AG08395 (cell line): ENCODE measurements around the gene MACROD2.
A peak's percentile ranks its signal among the peaks of the same experiment; 100 is the strongest.
"Not testable (repeated sequence)": the region's sequence is repeated elsewhere in the genome, so short reads cannot be mapped to it uniquely, and the experiment has no call there.

Experiments used
- DNase-seq: peaks from one replicate; pipeline ENCODE4 v3.0.0; 2012; ENCODE audit warnings: mixed read lengths, low spot score

MACROD2 gene

GRCh38 chr20:14266246-14266645 is 270.9 kb downstream of the MACROD2 start:
- DNase-seq, result no peak

GRCh38 chr20:14270751-14271150 is 275.4 kb downstream of the MACROD2 start:
- DNase-seq, result not testable (repeated sequence)

GRCh38 chr20:14282140-14282539 is 286.8 kb downstream of the MACROD2 start:
- no peak for DNase-seq

- DNase-seq, result no peak
Observed at GRCh38 chr20:14284443-14284842, 289.1 kb downstream of the MACROD2 start.

- DNase-seq, result peak; percentile 44
Observed at GRCh38 chr20:14288341-14289330, 293.3 kb downstream of the MACROD2 start.

- DNase-seq, result no peak
Observed at GRCh38 chr20:14291502-14291901, 296.2 kb downstream of the MACROD2 start.

GRCh38 chr20:14295238-14295637 is 299.9 kb downstream of the MACROD2 start:
- no peak for DNase-seq

GRCh38 chr20:14295770-14296309 is 300.5 kb downstream of the MACROD2 start:
- no peak for DNase-seq

- DNase-seq, result no peak
Observed at GRCh38 chr20:14299831-14300230, 304.5 kb downstream of the MACROD2 start.

GRCh38 chr20:14303106-14303505 is 307.8 kb downstream of the MACROD2 start:
- DNase-seq, result no peak

GRCh38 chr20:14303651-14304050 is 308.3 kb downstream of the MACROD2 start:
- DNase-seq, result no peak

- no peak for DNase-seq
Observed at GRCh38 chr20:14304472-14304871, 309.2 kb downstream of the MACROD2 start.

- DNase-seq, result no peak
Observed at GRCh38 chr20:14307956-14308355, 312.6 kb downstream of the MACROD2 start.

GRCh38 chr20:14310977-14311627 is 315.8 kb downstream of the MACROD2 start:
- no peak for DNase-seq

- peak; percentile 3 for DNase-seq
Observed at GRCh38 chr20:14312001-14312400, 316.7 kb downstream of the MACROD2 start.

GRCh38 chr20:14313341-14314020 is 318.2 kb downstream of the MACROD2 start:
- no peak for DNase-seq

GRCh38 chr20:14319704-14320103 is 324.4 kb downstream of the MACROD2 start:
- no peak for DNase-seq

GRCh38 chr20:14331646-14332045 is 336.3 kb downstream of the MACROD2 start:
- no peak for DNase-seq

- DNase-seq, result no peak
Observed at GRCh38 chr20:14332866-14333265, 337.6 kb downstream of the MACROD2 start.

GRCh38 chr20:14333721-14334120 is 338.4 kb downstream of the MACROD2 start:
- no peak for DNase-seq

GRCh38 chr20:14334306-14334930 is 339.1 kb downstream of the MACROD2 start:
- peak; percentile 51 for DNase-seq

GRCh38 chr20:14335052-14335451 is 339.7 kb downstream of the MACROD2 start:
- no peak for DNase-seq
